HG03139 (cell line): ENCODE measurements around the gene IRF7.

Source experiments
- ATAC-seq: cut with Tn5 transposase; IDR thresholded peaks from one replicate; pipeline ENCODE4 v1.9.1; 2021; ENCODE audit not compliant: unreplicated experiment

IRF7 gene

DNA sequence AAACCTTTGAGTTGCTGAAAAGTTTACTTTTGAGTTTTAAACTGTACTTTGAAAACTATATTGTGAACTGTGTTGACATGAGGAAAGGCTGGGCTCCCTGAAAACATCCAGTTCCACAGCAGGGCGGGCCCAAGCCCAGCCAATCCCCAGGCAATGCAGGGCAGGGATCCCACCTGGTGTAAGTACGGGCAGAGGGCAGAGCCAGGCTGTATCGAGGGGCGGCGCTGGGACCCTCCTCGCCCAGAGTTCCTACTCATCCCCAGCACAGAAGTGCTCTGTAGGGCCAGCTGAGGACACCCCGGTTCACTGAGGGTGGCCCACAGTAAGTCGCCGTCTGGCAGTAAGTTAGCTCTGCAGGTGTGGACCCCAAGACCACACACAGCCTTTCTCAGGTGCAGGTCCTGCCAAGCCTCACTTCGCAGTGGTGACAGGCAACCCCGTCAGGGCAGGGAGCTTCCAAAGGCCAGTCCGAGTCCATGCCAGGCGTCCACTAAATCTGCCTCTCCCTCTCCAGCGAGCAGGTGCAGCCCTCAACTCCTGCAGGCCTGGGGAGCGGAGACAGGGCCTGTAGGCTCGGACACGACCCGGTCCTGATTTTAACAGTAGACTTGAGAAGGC lies 48.6 kb downstream of the IRF7 start:
- ATAC-seq = no peak

DNA sequence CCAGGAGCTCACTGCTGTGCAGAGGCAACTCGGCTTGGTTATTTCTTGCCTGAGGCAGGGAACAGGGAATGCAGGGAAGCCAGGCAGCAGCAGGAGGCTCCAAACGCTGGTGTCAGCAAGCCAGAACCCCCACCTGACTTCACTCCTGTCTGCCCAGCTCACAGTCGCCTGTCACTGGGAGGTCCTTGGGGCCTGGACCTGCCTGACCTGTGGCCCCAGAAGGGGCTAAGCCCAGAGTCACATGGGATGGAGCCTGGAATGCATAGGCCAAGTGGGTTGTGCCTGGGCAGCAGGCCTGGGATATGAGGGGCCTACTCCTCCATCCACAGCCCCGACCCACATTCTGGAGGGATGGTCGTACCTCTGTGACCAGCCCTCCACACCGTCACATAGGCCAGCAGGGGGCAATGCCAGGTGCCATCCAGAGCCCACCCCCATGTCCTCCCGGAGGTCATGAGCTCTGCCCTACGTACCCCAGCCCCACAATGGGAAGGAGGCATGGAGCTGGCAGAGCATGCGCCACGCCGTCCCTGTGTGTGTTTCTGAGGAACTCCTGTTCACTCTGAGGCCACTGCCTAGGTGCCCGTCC lies 49.7 kb downstream of the IRF7 start:
- no peak for ATAC-seq

DNA sequence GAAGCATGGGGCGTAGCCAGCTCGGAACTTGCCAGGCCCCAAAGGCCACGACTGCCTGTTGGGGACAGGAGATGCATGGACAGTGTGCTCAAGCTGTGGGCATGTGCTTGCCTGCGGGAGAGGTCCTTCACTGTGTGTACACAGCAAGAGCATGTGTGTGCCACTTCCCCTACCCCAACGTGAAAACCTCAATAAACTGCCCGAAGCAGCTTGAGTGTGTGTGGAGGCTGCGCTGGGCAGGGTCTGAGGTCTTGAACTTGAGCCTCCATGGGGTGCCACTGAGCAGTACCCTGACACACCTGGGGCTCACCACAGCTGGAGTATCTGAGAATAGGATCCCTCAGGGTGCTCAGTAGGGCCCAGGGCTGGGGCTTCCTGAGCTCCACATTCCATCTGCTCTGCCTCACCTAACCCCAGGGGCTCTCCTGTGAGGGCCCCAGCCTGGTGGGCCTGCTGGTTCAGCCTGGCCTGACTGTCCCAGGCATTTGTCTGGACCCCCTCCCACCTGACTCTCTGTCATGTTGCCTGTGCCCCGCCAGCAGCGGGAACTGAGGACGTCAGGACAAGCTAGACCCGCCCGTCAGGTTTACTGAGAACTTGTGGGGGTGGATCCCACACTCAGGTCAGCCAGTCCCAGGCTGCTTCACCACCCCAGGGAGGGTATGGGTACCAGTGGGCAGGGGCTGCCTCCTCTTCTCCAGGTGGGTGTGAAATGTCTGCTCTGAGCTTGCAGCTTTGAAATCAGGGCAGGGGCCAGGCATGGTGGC lies 51.8 kb downstream of the IRF7 start:
- no peak for ATAC-seq

DNA sequence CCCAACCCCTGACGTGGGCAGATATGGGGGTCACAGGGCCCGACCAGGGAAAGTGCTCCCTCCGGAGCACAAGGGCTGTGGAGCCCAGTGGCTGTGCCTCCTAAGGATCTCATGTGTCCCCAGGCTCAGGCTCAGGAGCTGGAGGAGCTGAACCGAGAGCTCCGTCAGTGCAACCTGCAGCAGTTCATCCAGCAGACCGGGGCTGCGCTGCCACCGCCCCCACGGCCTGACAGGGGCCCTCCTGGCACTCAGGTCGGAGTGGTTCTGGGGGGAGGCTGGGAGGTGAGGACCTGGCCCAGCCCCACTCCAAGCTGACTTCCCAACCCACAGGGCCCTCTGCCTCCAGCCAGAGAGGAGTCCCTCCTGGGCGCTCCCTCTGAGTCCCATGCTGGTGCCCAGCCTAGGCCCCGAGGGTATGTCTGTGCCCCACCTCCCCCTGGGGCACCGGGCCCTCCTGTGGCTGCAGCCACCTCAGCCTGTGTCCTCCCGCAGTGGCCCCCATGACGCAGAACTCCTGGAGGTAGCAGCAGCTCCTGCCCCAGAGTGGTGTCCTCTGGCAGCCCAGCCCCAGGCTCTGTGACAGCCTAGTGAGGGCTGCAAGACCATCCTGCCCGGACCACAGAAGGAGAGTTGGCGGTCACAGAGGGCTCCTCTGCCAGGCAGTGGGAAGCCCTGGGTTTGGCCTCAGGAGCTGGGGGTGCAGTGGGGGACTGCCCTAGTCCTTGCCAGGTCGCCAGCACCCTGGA lies 52.5 kb downstream of the IRF7 start:
- no peak for ATAC-seq
